Upper lobe of left lung (tissue), 6 donors: ENCODE measurements around the gene MFAP4. TPM values are rescaled to one million over a fixed set of nuclear protein-coding genes. Genes with fewer than 3 reads are reported as not detected.

Source experiments
- ATAC-seq, 2 donors: fragments of 200-7000 bp; cut with Tn5 transposase; one replicate each; pipeline ENCODE4 v1.9.1; 2022; ENCODE audit warnings: mild to moderate bottlenecking in 2 of 2, moderate library complexity in 2 of 2; ENCODE audit not compliant: low FRiP score in 2 of 2
- DNase-seq, 2 donors: peaks; one replicate each; pipeline ENCODE4 v3.0.0-alpha.2; 2019 to 2020
- H3K27ac ChIP-seq, 4 donors: fragments of 200-600 bp; sonication (generic); one replicate each; pipeline ENCODE4 v1.5.1; 2016 to 2019
- H3K27me3 ChIP-seq, 4 donors: fragments of 200-600 bp; sonication (generic); one replicate each; pipeline ENCODE4 v1.5.1; 2017 to 2019
- H3K36me3 ChIP-seq, 4 donors: fragments of 200-600 bp; sonication (generic); one replicate each; pipeline ENCODE4 v1.5.1; 2016 to 2019
- H3K4me1 ChIP-seq, 4 donors: fragments of 200-600 bp; sonication (generic); one replicate each; pipeline ENCODE4 v1.5.1; 2018 to 2019
- H3K4me3 ChIP-seq, 4 donors: fragments of 200-600 bp; sonication (generic); one replicate each; pipeline ENCODE4 v1.5.1; 2017 to 2019; ENCODE audit warnings: mild to moderate bottlenecking in 2 of 4, moderate library complexity in 1 of 4
- H3K9me3 ChIP-seq, 4 donors: fragments of 200-600 bp; sonication (generic); one replicate each; pipeline ENCODE4 v1.5.1; 2018 to 2019
- EP300 ChIP-seq, 4 donors: sonication (generic); formaldehyde crosslinking; IDR thresholded peaks; one replicate each; pipeline ENCODE4 v1.5.1; 2017; ENCODE audit warnings: antibody characterized with exemption in 4 of 4, control low read depth in 2 of 4
- POLR2A ChIP-seq, 4 donors: fragments of 450-650 bp; IDR thresholded peaks; one replicate each; pipeline ENCODE4 v1.5.1; 2016 to 2017; ENCODE audit warnings: antibody characterized with exemption in 4 of 4, mild to moderate bottlenecking in 2 of 4
- POLR2AphosphoS5 ChIP-seq, 2 donors: sonication (generic); formaldehyde crosslinking; IDR thresholded peaks; one replicate each; pipeline ENCODE4 v1.5.1; 2017; ENCODE audit warnings: antibody characterized with exemption in 2 of 2
- WGBS, 2 donors: methylation state at CpG; one replicate each; pipeline ENCODE4 v1.1.5; 2017 to 2018; 5-methylcytosine and 5-hydroxymethylcytosine counted together
- total RNA-seq, 6 donors: library from RNA; depleted of rRNA in 4 of 6; stranded (reverse); fragments of >200 nt in 4 of 6; gene quantifications; one replicate each; pipeline versions ENCODE4 v1.1.0 to v1.2.1, GENCODE V29; 2016 to 2021
- TF ChIP-seq, protein P1 (sequence below), 6 experiments: fragments of 450-650 bp in 4 of 6; fragments of 200-600 bp in 2 of 6; sonication (generic) in 2 of 6; IDR thresholded peaks; one replicate each; pipeline ENCODE4 v1.5.1; 2016 to 2019; ENCODE audit warnings: antibody characterized with exemption in 6 of 6
- donor health status: DM: no; HTN: no; CAD: no; lungs with moderate emphysema.
- donor health status: DM: no; HTN: yes; CAD: no; lungs with severe emphysema.

Gene MFAP4
- total RNA-seq, 6 donors from 2014 or later = 24.1 to 280 (median 175) TPM

DNA sequence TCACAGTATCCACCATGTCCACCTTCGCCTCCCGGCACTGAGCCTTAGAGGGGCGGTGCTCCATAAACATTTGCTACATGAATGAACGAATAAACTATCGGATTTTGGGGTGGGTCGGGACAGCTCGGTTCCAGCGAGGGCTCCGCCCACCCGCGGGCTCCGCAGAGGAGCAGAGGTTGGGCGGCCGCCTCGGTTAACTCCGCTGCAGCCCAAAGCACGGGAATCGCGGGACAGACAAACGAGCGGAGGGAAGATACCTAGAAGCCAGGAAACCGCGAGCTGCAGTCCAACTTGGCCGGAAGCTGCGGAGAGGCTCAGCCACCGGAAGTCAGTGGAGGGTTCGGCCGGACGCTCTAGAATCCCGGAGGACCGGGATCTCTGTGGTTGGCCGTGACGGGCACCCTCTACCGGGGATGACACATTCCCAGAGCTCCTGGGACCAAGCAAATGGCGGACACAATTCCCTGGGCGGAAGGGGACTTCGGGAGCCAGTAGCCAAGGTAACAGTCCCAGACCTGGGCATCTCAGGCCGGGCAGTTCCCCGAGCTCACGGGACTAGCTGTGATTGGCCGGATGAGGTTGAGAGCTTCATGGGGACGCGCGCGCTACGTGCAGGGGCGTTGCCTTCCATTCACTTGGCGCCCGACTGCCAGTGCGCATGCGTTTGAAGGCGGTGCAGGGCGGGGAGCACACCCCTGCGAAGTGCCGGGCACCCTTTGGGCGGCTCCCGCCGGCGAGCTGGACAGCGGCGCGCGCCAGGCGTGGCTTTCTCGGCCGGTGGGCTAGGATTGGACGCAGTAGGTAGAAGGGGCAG is 9.2 kb downstream of the MFAP4 start:
- TF ChIP-seq POLR2AphosphoS5 (IDR thresholded peaks at IDR 0.05) (peak; percentile 75 to 87), EP300 (IDR thresholded peaks at IDR 0.05) (no peak), POLR2A (IDR thresholded peaks at IDR 0.05) (peak in 3 of 4 donors; percentile 31 to 84 (median 66))
- TF ChIP-seq, protein P1, sequence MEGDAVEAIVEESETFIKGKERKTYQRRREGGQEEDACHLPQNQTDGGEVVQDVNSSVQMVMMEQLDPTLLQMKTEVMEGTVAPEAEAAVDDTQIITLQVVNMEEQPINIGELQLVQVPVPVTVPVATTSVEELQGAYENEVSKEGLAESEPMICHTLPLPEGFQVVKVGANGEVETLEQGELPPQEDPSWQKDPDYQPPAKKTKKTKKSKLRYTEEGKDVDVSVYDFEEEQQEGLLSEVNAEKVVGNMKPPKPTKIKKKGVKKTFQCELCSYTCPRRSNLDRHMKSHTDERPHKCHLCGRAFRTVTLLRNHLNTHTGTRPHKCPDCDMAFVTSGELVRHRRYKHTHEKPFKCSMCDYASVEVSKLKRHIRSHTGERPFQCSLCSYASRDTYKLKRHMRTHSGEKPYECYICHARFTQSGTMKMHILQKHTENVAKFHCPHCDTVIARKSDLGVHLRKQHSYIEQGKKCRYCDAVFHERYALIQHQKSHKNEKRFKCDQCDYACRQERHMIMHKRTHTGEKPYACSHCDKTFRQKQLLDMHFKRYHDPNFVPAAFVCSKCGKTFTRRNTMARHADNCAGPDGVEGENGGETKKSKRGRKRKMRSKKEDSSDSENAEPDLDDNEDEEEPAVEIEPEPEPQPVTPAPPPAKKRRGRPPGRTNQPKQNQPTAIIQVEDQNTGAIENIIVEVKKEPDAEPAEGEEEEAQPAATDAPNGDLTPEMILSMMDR (IDR thresholded peaks at IDR 0.05) = peak in 1 of 6 experiments; percentile 26
- Histone ChIP-seq H3K36me3 (peaks cover 10 to 33% (median 31%) of the 10 kb centered on the region in 4 donors), H3K9me3 (no peaks in the 10 kb centered on the region), H3K27me3 (no peaks in the 10 kb centered on the region), H3K27ac (peak overlapping the region; percentile 92 to 96 (median 93)), H3K4me3 (peak overlapping the region; percentile 61 to 88 (median 78)), H3K4me1 (peaks cover 16 to 30% (median 20%) of the 10 kb centered on the region in 4 donors)
- ATAC-seq (peak; percentile 97), DNase-seq (peak; percentile 99)
- 0 to 2% methylated on average over 7 to 40 of the region's 67 CpGs for WGBS, 2 donors

DNA sequence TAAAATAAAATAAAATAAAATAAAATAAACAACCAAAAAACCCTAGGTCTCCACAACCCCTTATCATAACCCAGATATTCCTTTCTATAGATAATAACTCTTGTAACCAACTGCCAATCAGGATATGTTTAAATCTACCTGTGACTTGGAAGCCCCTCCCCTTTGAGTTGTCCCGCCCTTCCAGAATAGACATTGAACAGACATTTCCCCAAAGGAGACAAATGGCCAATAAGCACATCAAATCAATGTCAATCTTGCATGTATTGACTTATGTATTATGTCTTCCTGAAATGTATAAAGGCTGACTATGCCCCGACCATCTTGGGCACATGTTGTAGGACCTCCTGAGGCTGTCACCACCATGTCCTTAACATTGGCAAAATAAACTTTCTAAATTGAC is 10.2 kb downstream of the MFAP4 start:
- peak overlapping the region; percentile 92 to 96 (median 93) for H3K27ac ChIP-seq

DNA sequence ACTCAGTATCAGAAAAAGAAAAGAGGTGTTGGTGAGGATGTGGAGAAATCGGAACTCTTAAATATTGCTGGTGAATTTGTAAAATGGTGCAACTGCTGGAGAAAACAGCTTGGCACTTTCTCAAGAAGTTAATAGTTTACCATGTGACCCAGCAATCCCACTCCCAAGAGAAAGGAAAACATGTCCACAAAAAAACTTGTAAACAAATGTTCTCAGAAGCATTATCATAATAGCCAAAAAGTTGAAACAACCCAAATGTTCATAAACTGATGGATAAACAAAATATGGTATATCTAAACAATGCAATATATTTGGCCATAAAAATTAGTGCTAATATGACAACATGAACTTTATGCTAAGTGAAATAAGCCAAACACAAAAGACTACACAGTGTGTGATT is 11.3 kb downstream of the MFAP4 start:
- WGBS, 2 donors = 74 to 85% methylated on average over 1 of the region's 1 CpG
- TF ChIP-seq, protein P1 (IDR thresholded peaks at IDR 0.05) = no peak
- TF ChIP-seq POLR2A (IDR thresholded peaks at IDR 0.05) = no peak
- no peak for TF ChIP-seq EP300 (IDR thresholded peaks at IDR 0.05)
- TF ChIP-seq POLR2AphosphoS5 (IDR thresholded peaks at IDR 0.05) = no peak
- no peaks in the 10 kb centered on the region for H3K27me3 ChIP-seq
- no peaks in the 10 kb centered on the region for H3K9me3 ChIP-seq
- H3K36me3 ChIP-seq = peaks cover 4 to 12% (median 11%) of the 10 kb centered on the region in 4 donors
- H3K27ac ChIP-seq = no peak overlapping the region
- peaks cover 24 to 41% (median 34%) of the 10 kb centered on the region in 4 donors for H3K4me1 ChIP-seq
- no peak overlapping the region for H3K4me3 ChIP-seq
- DNase-seq = no peak
- no peak for ATAC-seq

More for the DNA sequence above, 10.2 kb downstream of the MFAP4 start:
- peaks cover 10 to 23% (median 22%) of the 10 kb centered on the region in 4 donors for H3K36me3 ChIP-seq
- no peaks in the 10 kb centered on the region for H3K27me3 ChIP-seq
- no peak for DNase-seq
- peaks cover 16 to 31% (median 24%) of the 10 kb centered on the region in 4 donors for H3K4me1 ChIP-seq
- no peaks in the 10 kb centered on the region for H3K9me3 ChIP-seq
- H3K4me3 ChIP-seq = peak overlapping the region in 3 of 4 donors; percentile 70 to 88 (median 86)
- WGBS, 2 donors = 44 to 61% methylated on average over 2 of the region's 2 CpGs
- TF ChIP-seq, protein P1 (IDR thresholded peaks at IDR 0.05) = no peak
- TF ChIP-seq POLR2A (IDR thresholded peaks at IDR 0.05) (no peak), POLR2AphosphoS5 (IDR thresholded peaks at IDR 0.05) (no peak), EP300 (IDR thresholded peaks at IDR 0.05) (no peak)
- ATAC-seq = no peak

DNA sequence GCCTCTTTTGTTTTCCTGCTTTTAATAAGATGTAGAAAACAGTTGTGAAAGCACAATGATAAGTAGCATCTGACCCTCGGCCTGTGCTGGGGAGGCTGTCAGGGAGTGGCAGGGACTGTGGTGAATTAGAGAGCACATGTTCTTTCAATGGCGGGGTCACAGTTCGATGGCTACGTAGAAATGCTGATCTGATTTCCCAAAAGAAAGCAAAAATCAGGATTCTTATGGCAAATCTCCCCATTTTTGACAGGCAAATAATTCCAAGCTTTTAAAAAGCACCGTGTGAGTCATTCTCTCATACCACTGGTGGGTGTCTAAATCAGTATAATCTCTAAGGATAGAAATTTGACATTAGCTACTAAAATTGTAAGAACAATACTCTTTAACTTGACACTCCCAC is 12.9 kb downstream of the MFAP4 start:
- WGBS, 2 donors = 87 to 93% methylated on average over 5 of the region's 5 CpGs

More for the DNA sequence above, 12.9 kb downstream of the MFAP4 start:
- H3K4me3 ChIP-seq = no peak overlapping the region
- no peaks in the 10 kb centered on the region for H3K9me3 ChIP-seq
- ATAC-seq = no peak
- H3K4me1 ChIP-seq = peaks cover 30 to 49% (median 41%) of the 10 kb centered on the region in 4 donors
- no peak overlapping the region for H3K27ac ChIP-seq
- H3K36me3 ChIP-seq = no peaks in the 10 kb centered on the region
- TF ChIP-seq POLR2A (IDR thresholded peaks at IDR 0.05) (no peak), EP300 (IDR thresholded peaks at IDR 0.05) (no peak), POLR2AphosphoS5 (IDR thresholded peaks at IDR 0.05) (no peak)
- TF ChIP-seq, protein P1 (IDR thresholded peaks at IDR 0.05) = no peak
- DNase-seq = no peak
- no peaks in the 10 kb centered on the region for H3K27me3 ChIP-seq
